Activated CD8-positive, alpha-beta T cell treated with anti-CD3 and anti-CD28 coated beads for 36 hours (primary cell): ENCODE data around the gene CEP131. TPM values are rescaled to one million over a fixed set of nuclear protein-coding genes. Genes with fewer than 3 reads are reported as not detected.

Experiments
- ATAC-seq: fragments of 200-7000 bp; cut with Tn5 transposase; one replicate; pipeline ENCODE4 v1.10.0; 2021; ENCODE audit warnings: mild to moderate bottlenecking, moderate library complexity
- CTCF ChIA-PET: fragments of 350-600 bp; sonication (Branson Sonifier 250); formaldehyde crosslinking; loops from one replicate; lab custom pipeline; 2021; ENCODE audit warnings: antibody characterized with exemption; lab: Charles Lee
- POLR2A ChIA-PET: fragments of 350-600 bp; sonication (Branson Sonifier 250); formaldehyde crosslinking; loops from one replicate; lab custom pipeline; 2021; ENCODE audit warnings: antibody characterized with exemption; lab: Charles Lee
- DNase-seq: peaks from one replicate; pipeline ENCODE4 v3.0.0-alpha.2; 2020
- H3K27ac Mint-ChIP-seq: one replicate; pipeline ENCODE4 v1.8.0; 2021; ENCODE audit warnings: mild to moderate bottlenecking, mixed read lengths
- H3K27me3 Mint-ChIP-seq: one replicate; pipeline ENCODE4 v1.8.0; 2021; ENCODE audit warnings: mixed read lengths
- H3K36me3 Mint-ChIP-seq: one replicate; pipeline ENCODE4 v1.8.0; 2021; ENCODE audit warnings: low read depth, mixed read lengths
- H3K4me1 Mint-ChIP-seq: one replicate; pipeline ENCODE4 v1.8.0; 2021; ENCODE audit warnings: low read depth, mixed read lengths
- H3K4me3 Mint-ChIP-seq: one replicate; pipeline ENCODE4 v1.8.0; 2021; ENCODE audit warnings: mild to moderate bottlenecking, moderate library complexity, mixed read lengths
- H3K9me3 Mint-ChIP-seq: one replicate; pipeline ENCODE4 v1.8.0; 2021; ENCODE audit warnings: mixed read lengths
- intact Hi-C: fragments of 100-400 bp; cut with micrococcal nuclease; formaldehyde crosslinking; loops from one replicate; pipeline ENCODE4 v1.10.0; 2022
- total RNA-seq, 2 experiments: library from RNA; stranded (reverse); gene quantifications; one replicate each; pipeline ENCODE4 v1.2.3, GENCODE V29; 2021
- TF ChIP-seq, protein P1 (sequence below): fragments of 200-600 bp; IDR thresholded peaks from one replicate; pipeline ENCODE4 v1.8.0; 2022; ENCODE audit warnings: antibody characterized with exemption, mild to moderate bottlenecking

Gene CEP131
- total RNA-seq, 2 experiments from 2014 or later = 7.9 to 10.9 TPM

DNA sequence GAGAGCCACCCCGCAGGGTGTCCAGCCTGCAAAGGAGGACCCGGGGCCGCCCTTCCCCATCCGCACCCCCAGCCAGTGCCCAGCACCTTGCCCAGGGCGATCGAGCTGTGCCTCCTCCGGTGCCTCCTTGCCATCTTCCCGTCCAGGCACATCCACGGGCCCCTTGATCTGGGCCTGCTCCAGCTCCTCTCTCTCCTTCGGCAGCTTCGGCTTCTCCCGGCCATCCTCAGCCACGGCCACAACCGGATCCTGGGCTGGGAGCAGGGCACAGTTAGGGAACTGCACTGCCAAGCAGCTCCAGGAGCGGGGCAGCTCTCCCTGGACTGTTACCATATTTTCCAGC lies 30.2 kb upstream of the CEP131 start:
- H3K4me1 Mint-ChIP-seq = peaks cover 11% of the 10 kb centered on the region

GRCh38 chr17:81252326-81252986 lies 29.7 kb upstream of the CEP131 start:
- ATAC-seq = no peak
- Mint-ChIP-seq H3K27me3 (no peaks in the 10 kb centered on the region), H3K36me3 (peaks cover 11% of the 10 kb centered on the region), H3K27ac (no peak overlapping the region), H3K9me3 (no peaks in the 10 kb centered on the region), H3K4me1 (peaks cover 11% of the 10 kb centered on the region), H3K4me3 (no peak overlapping the region)
- CTCF ChIA-PET = interaction anchor here (0.6 to 2.3 kb wide), 15 partner anchors 10 to 348 kb away, joined by 3 to 21 read pairs (median 3); partner anchors contain the start of gene SLC38A10
- DNase-seq = no peak
- TF ChIP-seq, protein P1, sequence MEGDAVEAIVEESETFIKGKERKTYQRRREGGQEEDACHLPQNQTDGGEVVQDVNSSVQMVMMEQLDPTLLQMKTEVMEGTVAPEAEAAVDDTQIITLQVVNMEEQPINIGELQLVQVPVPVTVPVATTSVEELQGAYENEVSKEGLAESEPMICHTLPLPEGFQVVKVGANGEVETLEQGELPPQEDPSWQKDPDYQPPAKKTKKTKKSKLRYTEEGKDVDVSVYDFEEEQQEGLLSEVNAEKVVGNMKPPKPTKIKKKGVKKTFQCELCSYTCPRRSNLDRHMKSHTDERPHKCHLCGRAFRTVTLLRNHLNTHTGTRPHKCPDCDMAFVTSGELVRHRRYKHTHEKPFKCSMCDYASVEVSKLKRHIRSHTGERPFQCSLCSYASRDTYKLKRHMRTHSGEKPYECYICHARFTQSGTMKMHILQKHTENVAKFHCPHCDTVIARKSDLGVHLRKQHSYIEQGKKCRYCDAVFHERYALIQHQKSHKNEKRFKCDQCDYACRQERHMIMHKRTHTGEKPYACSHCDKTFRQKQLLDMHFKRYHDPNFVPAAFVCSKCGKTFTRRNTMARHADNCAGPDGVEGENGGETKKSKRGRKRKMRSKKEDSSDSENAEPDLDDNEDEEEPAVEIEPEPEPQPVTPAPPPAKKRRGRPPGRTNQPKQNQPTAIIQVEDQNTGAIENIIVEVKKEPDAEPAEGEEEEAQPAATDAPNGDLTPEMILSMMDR = no peak
- intact Hi-C loops = loop anchor here (5.0 kb wide), 1 partner anchor 230 kb away; no protein-coding TSS in a partner anchor
- POLR2A ChIA-PET = interaction anchor here (0.7 to 1.4 kb wide), 2 partner anchors 25 to 37 kb away, joined by 3 read pairs; no protein-coding TSS in a partner anchor

More for the DNA sequence above, 30.2 kb upstream of the CEP131 start:
- H3K27ac Mint-ChIP-seq = no peak overlapping the region
- POLR2A ChIA-PET = interaction anchor here (0.7 to 1.4 kb wide), 2 partner anchors 26 to 36 kb away, joined by 3 read pairs; no protein-coding TSS in a partner anchor
- H3K27me3 Mint-ChIP-seq = no peaks in the 10 kb centered on the region
- CTCF ChIA-PET = interaction anchor here (0.6 to 2.3 kb wide), 15 partner anchors 10 to 347 kb away, joined by 3 to 21 read pairs (median 3); partner anchors contain the start of gene SLC38A10
- H3K9me3 Mint-ChIP-seq = no peaks in the 10 kb centered on the region
- H3K4me3 Mint-ChIP-seq = no peak overlapping the region
- peak; percentile 4 for ATAC-seq
- TF ChIP-seq, protein P1 = no peak
- intact Hi-C loops = loop anchor here (5.0 kb wide), 1 partner anchor 229 kb away; no protein-coding TSS in a partner anchor
- H3K36me3 Mint-ChIP-seq = peaks cover 11% of the 10 kb centered on the region
- no peak for DNase-seq

- CTCF ChIA-PET = interaction anchor here (1.2 to 1.3 kb wide), 2 partner anchors 16 to 233 kb away, joined by 3 to 4 read pairs; no protein-coding TSS in a partner anchor
- Mint-ChIP-seq H3K27ac (no peak overlapping the region), H3K36me3 (peaks cover 11% of the 10 kb centered on the region), H3K4me1 (peaks cover 11% of the 10 kb centered on the region), H3K4me3 (no peak overlapping the region), H3K27me3 (no peaks in the 10 kb centered on the region), H3K9me3 (no peaks in the 10 kb centered on the region)
- TF ChIP-seq, protein P1 = no peak
- intact Hi-C loops = loop anchor here (5.0 kb wide), 1 partner anchor 230 kb away; no protein-coding TSS in a partner anchor
- DNase-seq (peak; percentile 40), ATAC-seq (no peak)
- POLR2A ChIA-PET = interaction anchor here (0.5 to 1.4 kb wide), 2 partner anchors 25 to 332 kb away, joined by 3 read pairs; no protein-coding TSS in a partner anchor
Measured at GRCh38 chr17:81251709-81252301, 29.0 kb upstream of the CEP131 start.

DNA sequence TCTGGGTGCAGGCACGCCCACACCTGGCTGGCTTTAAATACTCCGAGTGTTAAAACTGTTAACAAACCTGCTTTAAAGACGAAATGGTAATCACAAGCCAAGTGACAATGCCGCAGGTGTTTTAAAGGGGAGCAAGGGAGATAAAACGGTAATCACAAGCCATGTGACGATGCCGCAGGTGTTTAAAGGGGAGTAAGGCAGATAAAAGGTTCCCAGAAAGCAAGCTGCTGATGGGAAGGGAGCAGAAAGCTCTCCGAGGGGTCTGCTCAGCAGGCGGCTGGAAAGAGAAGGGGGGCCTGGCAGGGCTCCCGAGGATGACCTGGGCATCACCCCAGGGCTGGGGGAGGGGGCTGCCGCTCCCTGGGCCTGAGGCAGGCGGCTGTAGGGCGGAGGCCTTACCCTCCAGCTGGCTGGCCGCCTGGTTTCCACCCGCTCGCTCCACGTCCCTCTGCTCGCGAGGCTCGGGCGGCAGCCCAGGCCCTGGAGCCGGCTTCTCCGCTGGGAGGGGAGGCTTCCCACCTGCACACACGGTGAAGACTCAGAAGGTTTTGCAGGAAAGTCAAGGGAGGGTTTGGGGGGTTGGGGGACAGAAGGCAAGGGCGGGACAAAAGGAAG lies 28.4 kb upstream of the CEP131 start:
- intact Hi-C loops = loop anchor here (5.0 kb wide), 1 partner anchor 231 kb away; no protein-coding TSS in a partner anchor
- CTCF ChIA-PET = interaction anchor here (1.3 kb wide), 1 partner anchor 234 kb away, joined by 3 read pairs; no protein-coding TSS in a partner anchor

More for the DNA sequence above, 28.4 kb upstream of the CEP131 start:
- TF ChIP-seq, protein P1 = no peak
- H3K9me3 Mint-ChIP-seq = no peaks in the 10 kb centered on the region
- H3K4me3 Mint-ChIP-seq = no peak overlapping the region
- no peaks in the 10 kb centered on the region for H3K27me3 Mint-ChIP-seq
- DNase-seq (no peak), ATAC-seq (no peak)
- peaks cover 11% of the 10 kb centered on the region for H3K4me1 Mint-ChIP-seq
- POLR2A ChIA-PET = interaction anchor here (0.5 kb wide), 1 partner anchor 333 kb away, joined by 3 read pairs; no protein-coding TSS in a partner anchor
- H3K27ac Mint-ChIP-seq = no peak overlapping the region
- H3K36me3 Mint-ChIP-seq = peaks cover 11% of the 10 kb centered on the region
